Activated CD8-positive, alpha-beta memory T cell treated with anti-CD3 and anti-CD28 coated beads, Interleukin-2, amount 10 ng/mL, durations not matched to agents 7 days and 5 days (primary cell): ENCODE measurements around the gene AMMECR1L. TPM values are rescaled to one million over a fixed set of nuclear protein-coding genes. Genes with fewer than 3 reads are reported as not detected.

Source experiments
- ATAC-seq: fragments of 150-1000 bp; cut with Tn5 transposase; one replicate; pipeline ENCODE4 v1.10.0; 2021; ENCODE audit warnings: moderate library complexity
- CTCF ChIA-PET: fragments of 350-600 bp; sonication (Branson Sonifier 250); formaldehyde crosslinking; loops from one replicate; lab custom pipeline; 2021; ENCODE audit warnings: antibody characterized with exemption; lab: Charles Lee
- DNase-seq: peaks from one replicate; pipeline ENCODE4 v3.0.0-alpha.2; 2020
- H3K27ac Mint-ChIP-seq: one replicate; pipeline ENCODE4 v1.8.0; 2021; ENCODE audit warnings: mild to moderate bottlenecking, mixed read lengths
- H3K27me3 Mint-ChIP-seq: one replicate; pipeline ENCODE4 v1.8.0; 2021; ENCODE audit warnings: mixed read lengths
- H3K36me3 Mint-ChIP-seq: one replicate; pipeline ENCODE4 v1.8.0; 2021; ENCODE audit warnings: mild to moderate bottlenecking, mixed read lengths
- H3K4me1 Mint-ChIP-seq: one replicate; pipeline ENCODE4 v1.8.0; 2021; ENCODE audit warnings: mixed read lengths
- H3K4me3 Mint-ChIP-seq: one replicate; pipeline ENCODE4 v1.8.0; 2021; ENCODE audit warnings: mild to moderate bottlenecking, moderate library complexity, mixed read lengths
- H3K9me3 Mint-ChIP-seq: one replicate; pipeline ENCODE4 v1.8.0; 2022; ENCODE audit warnings: low read depth, mixed read lengths
- total RNA-seq, 2 experiments: library from RNA; stranded (reverse); gene quantifications; one replicate each; pipeline ENCODE4 v1.2.3, GENCODE V29; 2021

The AMMECR1L gene
- total RNA-seq, 2 experiments from 2014 or later, result 13.3 to 18.5 TPM

DNA sequence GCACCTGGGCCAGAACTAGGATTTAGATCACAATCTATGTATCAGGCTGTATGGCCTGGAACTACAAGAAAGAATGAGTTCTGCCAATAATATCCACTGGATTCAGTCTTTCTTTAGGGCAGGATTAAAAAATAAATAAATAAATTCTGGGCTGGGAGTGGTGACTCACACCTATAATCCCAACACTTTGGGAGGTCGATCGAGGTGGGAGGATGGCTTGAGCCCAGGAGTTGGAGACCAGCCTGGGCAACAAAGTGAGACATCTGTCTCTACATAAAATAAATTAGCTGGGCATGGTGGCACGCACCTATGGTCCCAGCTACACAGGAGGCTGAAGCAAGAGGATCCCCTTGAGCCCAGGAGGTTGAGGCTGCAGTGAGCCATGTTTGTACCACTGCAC lies 8.1 kb downstream of the AMMECR1L start:
- Mint-ChIP-seq H3K9me3 (no peaks in the 10 kb centered on the region), H3K4me1 (peaks cover 37% of the 10 kb centered on the region), H3K4me3 (no peak overlapping the region), H3K27ac (no peak overlapping the region), H3K27me3 (no peaks in the 10 kb centered on the region), H3K36me3 (peaks cover 35% of the 10 kb centered on the region)
- no peak for DNase-seq
- no peak for ATAC-seq
- CTCF ChIA-PET, result interaction anchor here (0.7 kb wide), 1 partner anchor 208 kb away, joined by 3 read pairs; no protein-coding TSS in a partner anchor

DNA sequence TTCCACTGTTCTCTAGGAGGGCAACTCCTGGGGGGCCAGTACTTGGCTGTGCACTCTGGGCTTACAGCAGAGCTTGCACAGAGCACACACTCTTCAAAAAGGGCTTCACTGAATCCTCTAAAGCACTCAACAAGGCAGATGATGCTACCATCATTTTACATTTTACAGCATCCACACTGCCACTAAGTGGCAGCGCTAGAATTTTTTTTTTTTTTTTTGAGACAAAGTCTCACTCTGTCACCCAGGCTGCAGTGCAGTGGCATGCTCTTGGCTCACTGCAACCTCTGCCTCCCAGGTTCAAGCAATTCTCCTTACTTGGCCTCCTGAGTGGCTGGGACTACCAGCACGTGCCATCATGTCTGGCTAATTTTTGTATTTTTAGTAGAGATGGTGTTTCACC lies 8.6 kb downstream of the AMMECR1L start:
- no peak for DNase-seq
- H3K4me1 Mint-ChIP-seq, result peaks cover 33% of the 10 kb centered on the region
- peaks cover 35% of the 10 kb centered on the region for H3K36me3 Mint-ChIP-seq
- no peak overlapping the region for H3K27ac Mint-ChIP-seq
- ATAC-seq, result peak; percentile 17
- no peaks in the 10 kb centered on the region for H3K27me3 Mint-ChIP-seq
- no peaks in the 10 kb centered on the region for H3K9me3 Mint-ChIP-seq
- no peak overlapping the region for H3K4me3 Mint-ChIP-seq
- CTCF ChIA-PET, result interaction anchor here (0.7 kb wide), 1 partner anchor 209 kb away, joined by 3 read pairs; no protein-coding TSS in a partner anchor

DNA sequence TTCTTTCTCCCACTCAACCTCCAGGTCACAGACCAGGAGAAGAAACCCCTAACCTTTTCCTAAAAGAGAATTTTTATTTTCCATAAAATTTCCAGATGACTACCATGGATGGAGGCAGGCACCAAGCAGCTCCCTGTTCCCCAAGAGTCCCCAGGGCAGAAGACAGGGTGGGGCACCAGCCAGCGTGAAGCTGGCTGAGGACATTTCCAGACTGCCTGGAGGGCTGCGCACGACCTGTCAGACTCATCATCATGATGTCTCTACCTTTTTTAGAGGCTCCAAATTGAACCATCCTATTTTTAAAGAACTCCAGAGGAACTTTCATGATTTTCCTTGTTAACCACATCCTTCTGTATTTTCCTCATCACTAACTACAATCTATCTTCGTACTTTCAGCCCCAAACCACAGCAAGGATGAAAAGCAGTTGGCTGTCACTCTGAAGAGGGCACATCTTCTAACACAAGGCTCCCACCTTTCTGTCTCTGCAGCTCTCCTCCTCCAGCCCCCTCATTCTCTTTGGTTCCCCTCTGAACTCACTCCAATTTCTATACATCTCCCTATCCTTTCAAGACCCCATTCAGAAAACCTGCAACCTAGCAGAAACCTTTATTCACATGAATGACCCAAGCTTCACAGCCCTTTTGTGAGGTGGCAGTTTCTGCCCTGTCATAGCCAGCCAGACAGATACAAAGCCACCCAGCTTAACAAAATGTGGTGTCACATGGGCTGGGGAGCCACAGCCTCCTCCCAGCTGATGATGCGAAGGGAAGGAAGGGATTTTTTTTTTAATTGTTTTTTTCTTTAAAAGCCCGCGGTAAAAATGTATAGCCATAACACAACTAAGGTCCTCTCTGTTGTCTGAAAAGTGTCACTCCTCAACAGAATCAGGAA lies 11.1 kb downstream of the AMMECR1L start:
- Mint-ChIP-seq H3K4me3 (no peak overlapping the region), H3K9me3 (no peaks in the 10 kb centered on the region), H3K27me3 (no peaks in the 10 kb centered on the region), H3K36me3 (peaks cover 39% of the 10 kb centered on the region), H3K27ac (peak overlapping the region; percentile 63), H3K4me1 (peaks cover 19% of the 10 kb centered on the region)
- ATAC-seq (peak; percentile 81), DNase-seq (peak; percentile 57)
- CTCF ChIA-PET, result no interaction called here

DNA sequence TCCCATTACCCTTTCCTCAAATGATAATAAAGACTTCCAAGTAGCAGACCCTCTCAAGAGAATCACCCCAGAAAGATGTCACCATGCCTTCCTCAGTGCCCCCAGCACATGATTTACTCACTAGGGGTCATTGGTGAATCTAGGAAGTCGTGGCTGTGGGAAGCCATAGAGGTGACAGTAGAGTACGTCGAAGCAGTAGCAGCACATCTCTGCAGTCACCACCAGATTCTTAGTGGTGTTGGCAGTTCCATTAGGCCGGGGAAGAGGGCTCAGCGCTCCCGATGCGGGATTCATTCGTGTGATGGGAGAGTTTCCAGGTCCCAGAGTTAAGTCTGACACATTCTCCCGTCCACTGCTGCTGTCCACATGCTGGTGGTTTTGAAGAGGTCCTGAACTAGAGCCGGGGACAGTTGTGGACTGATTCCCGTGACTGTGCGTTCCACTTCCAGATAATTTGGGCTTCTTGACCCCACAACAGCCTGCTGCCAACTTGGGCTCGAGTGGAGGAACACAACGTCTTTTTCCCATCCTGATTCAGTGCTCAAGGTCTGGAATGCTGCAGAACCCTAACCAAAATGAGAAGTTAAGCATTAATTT lies 12.0 kb downstream of the AMMECR1L start:
- peaks cover 44% of the 10 kb centered on the region for H3K36me3 Mint-ChIP-seq
- CTCF ChIA-PET, result interaction anchor here (1.2 kb wide), 1 partner anchor 17 kb away, joined by 3 read pairs; no protein-coding TSS in a partner anchor
- ATAC-seq, result no peak
- no peak overlapping the region for H3K4me3 Mint-ChIP-seq
- H3K27ac Mint-ChIP-seq, result peak overlapping the region; percentile 23
- H3K27me3 Mint-ChIP-seq, result no peaks in the 10 kb centered on the region
- H3K9me3 Mint-ChIP-seq, result no peaks in the 10 kb centered on the region
- H3K4me1 Mint-ChIP-seq, result peaks cover 19% of the 10 kb centered on the region
- no peak for DNase-seq

DNA sequence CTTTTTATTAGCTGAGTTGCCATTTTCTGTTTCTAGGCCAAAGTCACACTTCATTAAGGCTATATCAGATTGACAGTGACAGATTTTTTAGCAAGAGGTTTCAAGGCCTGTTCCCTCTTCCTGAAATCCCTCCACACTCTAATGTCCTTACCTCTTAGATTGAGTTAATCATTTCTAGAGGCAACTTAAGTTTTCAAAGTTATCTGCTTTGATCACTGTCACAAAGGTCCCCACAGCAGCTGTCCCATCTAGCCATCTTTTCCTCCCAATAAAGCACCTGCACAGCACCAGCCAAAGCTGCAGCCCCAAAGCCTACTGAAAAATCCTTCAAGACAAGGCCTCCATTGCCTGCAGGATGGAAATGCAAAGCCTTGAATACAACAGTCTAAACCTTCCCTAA lies 13.4 kb downstream of the AMMECR1L start:
- Mint-ChIP-seq H3K4me1 (peaks cover 16% of the 10 kb centered on the region), H3K27me3 (no peaks in the 10 kb centered on the region), H3K9me3 (no peaks in the 10 kb centered on the region), H3K27ac (no peak overlapping the region), H3K36me3 (peaks cover 46% of the 10 kb centered on the region), H3K4me3 (no peak overlapping the region)
- ATAC-seq, result no peak
- CTCF ChIA-PET, result interaction anchor here (1.2 kb wide), 1 partner anchor 15 kb away, joined by 3 read pairs; no protein-coding TSS in a partner anchor
- DNase-seq, result no peak

DNA sequence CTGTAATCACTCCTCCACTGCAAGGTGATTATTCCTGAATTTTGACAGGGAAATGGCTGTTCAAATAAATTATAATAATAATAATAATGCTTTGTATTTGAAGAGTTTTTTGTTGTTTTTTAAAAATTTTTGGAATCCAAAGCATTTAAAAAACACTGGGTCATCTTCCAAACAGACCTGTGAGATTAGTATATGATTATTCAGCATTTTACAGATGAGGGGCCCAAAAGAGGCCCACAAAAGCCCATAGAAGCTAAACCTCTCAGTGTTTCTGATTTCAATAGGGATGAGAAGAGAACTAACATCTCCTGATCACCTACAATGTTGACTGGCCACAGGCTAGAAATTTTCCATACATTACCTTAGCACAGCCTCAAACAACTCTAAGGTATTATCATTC lies 19.8 kb downstream of the AMMECR1L start:
- H3K36me3 Mint-ChIP-seq, result peaks cover 43% of the 10 kb centered on the region
- CTCF ChIA-PET, result interaction anchor here (0.6 to 1.5 kb wide), 2 partner anchors 19 to 58 kb away, joined by 3 read pairs; no protein-coding TSS in a partner anchor
- no peak for DNase-seq
- ATAC-seq, result no peak
- H3K4me3 Mint-ChIP-seq, result no peak overlapping the region
- H3K27ac Mint-ChIP-seq, result no peak overlapping the region
- H3K9me3 Mint-ChIP-seq, result no peaks in the 10 kb centered on the region
- H3K27me3 Mint-ChIP-seq, result no peaks in the 10 kb centered on the region
- no peaks in the 10 kb centered on the region for H3K4me1 Mint-ChIP-seq

DNA sequence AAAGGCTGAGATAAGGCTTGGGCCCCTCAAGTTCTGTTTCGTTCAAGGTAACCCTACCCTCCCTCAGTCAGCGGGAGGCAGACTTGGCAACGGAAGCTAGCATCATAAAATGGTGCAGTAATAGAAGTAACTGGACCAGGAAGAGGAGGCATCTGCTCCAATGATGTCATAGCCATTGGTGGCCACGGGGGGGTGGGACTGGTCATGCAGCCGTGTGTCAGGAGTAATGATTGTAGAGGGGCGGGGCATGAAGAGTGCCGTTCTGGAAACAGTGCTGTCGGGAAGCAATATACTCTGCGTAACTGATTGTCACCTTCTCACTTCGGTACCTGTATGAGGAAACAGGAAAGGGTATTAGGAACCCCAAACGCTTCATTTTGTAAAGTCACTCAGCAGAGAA lies 20.9 kb downstream of the AMMECR1L start:
- CTCF ChIA-PET, result no interaction called here

DNA sequence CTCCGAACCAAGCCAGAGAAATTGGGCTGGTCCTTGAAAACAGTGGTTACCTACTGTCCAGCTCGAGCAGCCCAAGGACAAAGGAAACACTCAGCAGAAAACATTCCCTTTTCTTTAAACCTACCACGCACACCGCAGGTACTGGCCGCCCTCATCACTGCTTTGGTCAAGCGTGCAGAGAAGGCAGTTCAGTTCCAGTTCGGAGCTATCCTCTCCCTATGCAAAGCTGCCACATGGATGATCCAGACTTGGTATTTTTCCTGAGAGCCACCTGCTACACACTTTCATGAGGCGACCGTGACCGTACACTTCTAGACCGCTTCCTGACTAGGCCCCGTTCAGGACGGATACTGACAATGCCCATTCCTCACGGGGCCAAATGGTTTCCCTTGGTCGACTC lies 23.5 kb downstream of the AMMECR1L start:
- H3K27me3 Mint-ChIP-seq, result no peaks in the 10 kb centered on the region
- no peak for DNase-seq
- peaks cover 23% of the 10 kb centered on the region for H3K36me3 Mint-ChIP-seq
- no peak overlapping the region for H3K27ac Mint-ChIP-seq
- no peak overlapping the region for H3K4me3 Mint-ChIP-seq
- CTCF ChIA-PET, result no interaction called here
- no peaks in the 10 kb centered on the region for H3K9me3 Mint-ChIP-seq
- H3K4me1 Mint-ChIP-seq, result peaks cover 13% of the 10 kb centered on the region
- no peak for ATAC-seq

More for the DNA sequence above, 20.9 kb downstream of the AMMECR1L start:
- no peak for ATAC-seq
- no peak overlapping the region for H3K4me3 Mint-ChIP-seq
- no peak overlapping the region for H3K27ac Mint-ChIP-seq
- no peak for DNase-seq
- H3K4me1 Mint-ChIP-seq, result no peaks in the 10 kb centered on the region
- no peaks in the 10 kb centered on the region for H3K27me3 Mint-ChIP-seq
- H3K36me3 Mint-ChIP-seq, result peaks cover 37% of the 10 kb centered on the region
- no peaks in the 10 kb centered on the region for H3K9me3 Mint-ChIP-seq

DNA sequence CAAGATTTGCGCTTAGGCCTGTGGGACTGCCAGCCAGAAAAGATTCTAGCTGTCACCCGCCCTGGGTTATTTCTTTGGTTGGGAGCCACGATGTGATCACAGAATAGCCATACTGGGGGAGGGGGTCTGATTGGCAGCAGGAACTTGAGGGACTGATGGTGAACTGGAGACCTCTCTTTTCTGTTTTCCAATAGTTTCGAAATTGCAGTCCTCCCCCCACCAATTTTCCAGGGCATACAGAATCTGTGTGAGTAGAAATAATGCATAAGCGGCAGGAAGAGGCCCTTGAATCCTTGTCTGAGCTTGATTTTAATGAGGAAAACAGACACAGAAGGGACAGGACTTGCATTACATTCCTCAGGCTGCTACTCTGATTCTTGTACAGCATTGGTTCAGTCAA lies 25.6 kb downstream of the AMMECR1L start:
- no peak for DNase-seq
- no peaks in the 10 kb centered on the region for H3K9me3 Mint-ChIP-seq
- no peak overlapping the region for H3K27ac Mint-ChIP-seq
- ATAC-seq, result no peak
- H3K4me1 Mint-ChIP-seq, result peaks cover 26% of the 10 kb centered on the region
- no peaks in the 10 kb centered on the region for H3K27me3 Mint-ChIP-seq
- no peak overlapping the region for H3K4me3 Mint-ChIP-seq
- CTCF ChIA-PET, result no interaction called here
- H3K36me3 Mint-ChIP-seq, result peaks cover 23% of the 10 kb centered on the region

DNA sequence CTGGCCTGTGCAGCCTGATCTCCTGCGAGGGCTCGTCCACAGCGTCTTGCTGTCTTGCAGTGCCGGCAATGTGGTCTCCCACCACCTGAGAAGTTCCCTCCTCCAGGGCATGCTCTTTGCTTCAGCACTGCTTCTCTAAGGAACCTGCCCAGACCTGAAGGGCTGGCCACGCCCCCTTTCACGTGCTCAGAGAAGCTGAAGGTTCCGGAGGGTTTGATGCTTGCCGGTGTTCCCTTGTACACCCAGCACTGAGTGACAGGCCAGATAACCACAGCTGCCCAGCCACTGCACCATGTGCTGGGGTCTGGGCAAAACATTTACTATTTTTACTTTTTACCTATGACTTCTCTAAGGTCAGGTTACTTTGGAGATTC lies 26.1 kb downstream of the AMMECR1L start:
- no peaks in the 10 kb centered on the region for H3K9me3 Mint-ChIP-seq
- CTCF ChIA-PET, result no interaction called here
- H3K27me3 Mint-ChIP-seq, result no peaks in the 10 kb centered on the region
- ATAC-seq (no peak), DNase-seq (peak; percentile 63)
- no peak overlapping the region for H3K27ac Mint-ChIP-seq
- H3K36me3 Mint-ChIP-seq, result peaks cover 20% of the 10 kb centered on the region
- H3K4me1 Mint-ChIP-seq, result peaks cover 29% of the 10 kb centered on the region
- H3K4me3 Mint-ChIP-seq, result peak overlapping the region; percentile 39

DNA sequence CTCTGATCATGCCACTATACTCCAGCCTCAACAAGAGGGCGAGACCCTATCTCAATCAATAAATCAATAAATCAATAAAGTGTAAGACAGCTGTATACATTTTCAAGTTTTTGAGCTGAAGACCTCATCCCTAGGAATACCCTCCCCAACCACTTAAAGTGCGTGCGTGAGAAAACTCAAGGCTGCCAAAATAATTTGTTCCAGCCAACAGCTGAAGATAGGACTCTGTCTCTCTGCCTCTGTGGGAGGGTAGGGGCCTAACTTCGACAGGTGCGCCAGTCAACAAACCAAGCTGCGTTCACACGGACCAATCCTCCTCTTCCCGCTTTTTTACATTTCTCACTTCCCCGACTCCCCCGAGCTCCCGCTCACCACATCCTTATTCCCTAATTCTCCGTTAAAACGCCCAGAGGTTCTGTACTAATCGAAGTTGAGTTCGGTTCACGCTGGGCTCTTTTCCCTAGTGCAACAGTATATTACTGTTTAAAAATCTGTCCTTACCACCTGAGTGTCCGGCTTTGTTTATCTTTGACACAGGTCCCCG lies 28.4 kb downstream of the AMMECR1L start:
- peak; percentile 46 for DNase-seq
- H3K27me3 Mint-ChIP-seq, result no peaks in the 10 kb centered on the region
- H3K4me3 Mint-ChIP-seq, result peak overlapping the region; percentile 97
- ATAC-seq, result peak; percentile 6
- H3K4me1 Mint-ChIP-seq, result peaks cover 46% of the 10 kb centered on the region
- CTCF ChIA-PET, result interaction anchor here (0.8 kb wide), 1 partner anchor 16 kb away, joined by 3 read pairs; no protein-coding TSS in a partner anchor
- H3K36me3 Mint-ChIP-seq, result peaks cover 20% of the 10 kb centered on the region
- no peaks in the 10 kb centered on the region for H3K9me3 Mint-ChIP-seq
- peak overlapping the region; percentile 91 for H3K27ac Mint-ChIP-seq

DNA sequence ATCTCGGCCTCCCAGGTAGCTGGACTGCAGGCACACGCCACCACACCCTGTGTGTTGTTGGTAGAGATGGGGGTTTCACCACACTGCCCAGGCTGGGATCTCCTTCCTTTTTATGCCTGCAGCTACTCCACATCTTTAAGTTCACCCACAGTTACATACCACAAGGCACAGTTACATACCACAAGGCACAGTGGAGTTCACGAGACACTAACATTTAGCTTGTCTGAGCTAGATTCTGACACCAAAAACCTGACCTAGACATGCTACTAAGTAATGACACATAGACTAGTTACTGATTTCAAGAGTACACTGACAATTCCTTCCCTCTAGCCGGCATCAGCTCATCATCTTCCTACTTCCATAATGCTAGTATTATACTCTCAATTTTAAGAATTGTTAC lies 32.1 kb downstream of the AMMECR1L start:
- peaks cover 50% of the 10 kb centered on the region for H3K4me1 Mint-ChIP-seq
- peak; percentile 9 for ATAC-seq
- H3K27me3 Mint-ChIP-seq, result no peaks in the 10 kb centered on the region
- DNase-seq, result peak; percentile 47
- no peak overlapping the region for H3K4me3 Mint-ChIP-seq
- H3K27ac Mint-ChIP-seq, result peak overlapping the region; percentile 41
- CTCF ChIA-PET, result interaction anchor here (1.0 to 1.1 kb wide), 2 partner anchors 11 to 237 kb away, joined by 3 read pairs; partner anchors contain the start of gene UGGT1
- H3K36me3 Mint-ChIP-seq, result peaks cover 49% of the 10 kb centered on the region
- H3K9me3 Mint-ChIP-seq, result no peaks in the 10 kb centered on the region

DNA sequence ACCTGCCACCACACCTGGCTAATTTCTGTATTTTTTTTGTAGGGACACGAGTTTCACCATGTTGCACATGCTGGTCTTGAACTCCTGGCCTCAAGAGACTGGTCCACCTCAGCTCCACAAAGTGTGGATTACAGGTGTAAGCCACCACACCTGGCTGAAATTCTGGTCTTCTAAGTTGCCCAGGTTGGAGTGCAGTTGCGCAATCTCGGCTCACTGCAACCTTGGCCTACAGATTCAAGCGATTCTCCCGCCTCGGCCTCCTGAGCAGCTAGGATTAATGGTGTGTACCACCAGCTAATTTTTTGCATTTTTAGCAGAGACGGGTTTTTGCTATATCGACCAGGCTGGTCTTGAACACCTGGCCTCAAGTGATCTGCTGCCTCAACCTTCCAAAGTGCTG lies 33.4 kb downstream of the AMMECR1L start:
- Mint-ChIP-seq H3K27ac (no peak overlapping the region), H3K4me3 (no peak overlapping the region), H3K36me3 (peaks cover 55% of the 10 kb centered on the region), H3K9me3 (no peaks in the 10 kb centered on the region), H3K4me1 (peaks cover 44% of the 10 kb centered on the region), H3K27me3 (no peaks in the 10 kb centered on the region)
- ATAC-seq, result no peak
- CTCF ChIA-PET, result no interaction called here
- DNase-seq, result no peak
